GM21825 (cell line): ENCODE data around the gene NEK10.

Experiments
- ATAC-seq: cut with Tn5 transposase; IDR thresholded peaks from one replicate; pipeline ENCODE4 v1.9.1; 2021; ENCODE audit warnings: mild to moderate bottlenecking, moderate library complexity; ENCODE audit not compliant: unreplicated experiment

Gene NEK10

GRCh38 chr3:27254896-27255295 lies 114.3 kb downstream of the NEK10 start:
- no peak for ATAC-seq

- no peak for ATAC-seq
Observed at GRCh38 chr3:27253831-27254230, 115.4 kb downstream of the NEK10 start.

DNA sequence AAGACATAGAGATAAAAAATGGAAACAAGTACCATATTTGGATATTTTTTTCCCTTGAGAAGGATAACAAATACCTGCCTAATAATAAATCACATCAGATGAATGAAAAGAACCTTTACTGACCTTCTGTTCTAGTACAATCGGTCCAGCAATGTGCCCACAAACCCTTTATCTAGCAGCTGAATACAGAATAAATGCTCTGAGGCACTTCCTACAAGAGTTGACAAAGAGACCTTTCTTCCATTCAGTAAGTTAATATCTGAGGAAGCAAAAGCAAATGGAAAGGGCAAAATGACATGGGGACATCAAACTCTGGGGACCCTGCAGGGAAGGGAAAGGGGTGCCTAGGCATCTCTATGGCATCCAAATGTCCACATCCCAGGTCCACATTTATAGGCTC lies 115.8 kb downstream of the NEK10 start:
- no peak for ATAC-seq

DNA sequence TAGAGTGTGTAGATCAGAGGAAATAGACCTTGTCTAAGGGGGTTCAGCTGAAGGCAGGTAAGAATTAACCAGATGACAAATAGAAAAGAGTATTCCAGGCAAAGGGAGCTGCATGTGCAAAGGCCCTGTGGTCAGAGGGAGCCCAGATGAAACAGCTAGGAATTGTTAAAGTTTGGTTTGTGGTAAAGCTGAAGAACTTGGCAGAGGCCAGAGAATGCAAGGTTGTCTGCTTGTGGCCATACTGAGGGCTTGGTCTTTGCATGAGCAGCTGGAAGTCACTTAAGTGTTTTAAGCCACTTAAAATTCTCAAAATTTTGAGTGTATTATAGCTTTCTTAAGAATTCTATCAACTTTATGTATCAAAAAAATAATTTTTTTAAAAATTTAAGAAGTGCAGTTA lies 116.5 kb downstream of the NEK10 start:
- ATAC-seq, result no peak

DNA sequence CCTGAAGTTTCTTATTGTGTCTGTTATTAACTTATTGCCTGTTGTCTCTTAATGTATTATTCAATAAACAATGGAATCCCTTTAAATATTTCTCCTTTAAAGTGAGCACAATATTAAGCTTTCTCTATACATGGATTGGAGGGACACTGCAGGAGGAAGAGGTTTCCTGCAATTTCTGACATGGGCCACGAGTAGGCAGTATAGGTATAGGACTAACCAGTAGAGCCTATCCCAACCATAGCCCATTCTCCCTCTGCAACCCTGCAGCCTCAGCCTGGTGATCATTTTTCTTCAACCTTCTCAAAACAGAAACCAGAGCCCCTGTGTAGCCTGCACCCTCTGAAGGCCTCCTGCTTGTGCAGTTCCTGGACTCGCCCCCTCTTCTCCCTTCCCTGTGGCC lies 124.8 kb downstream of the NEK10 start:
- ATAC-seq, result no peak

- no peak for ATAC-seq
Observed at GRCh38 chr3:27239951-27240350, 129.2 kb downstream of the NEK10 start.

DNA sequence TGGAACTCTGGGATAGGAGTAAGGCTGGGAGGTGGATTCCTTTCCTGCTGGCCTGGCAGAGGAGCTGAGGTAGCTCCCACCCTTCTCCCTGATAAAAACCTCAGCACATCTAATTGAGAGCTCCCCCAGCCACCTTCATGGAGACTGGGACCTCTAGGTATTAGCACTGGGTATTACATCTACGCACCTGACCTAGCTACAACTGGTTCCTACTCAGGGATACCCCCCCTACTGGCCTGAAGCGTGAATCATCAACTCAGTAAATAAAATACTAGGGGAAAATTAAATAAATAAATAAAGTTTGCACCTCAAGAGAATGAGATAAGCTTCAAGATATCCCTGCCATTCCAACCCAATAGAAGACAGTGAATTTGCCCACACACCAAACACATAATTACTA lies 140.4 kb downstream of the NEK10 start:
- no peak for ATAC-seq

- no peak for ATAC-seq
Observed at GRCh38 chr3:27224197-27224596, 145.0 kb downstream of the NEK10 start.

DNA sequence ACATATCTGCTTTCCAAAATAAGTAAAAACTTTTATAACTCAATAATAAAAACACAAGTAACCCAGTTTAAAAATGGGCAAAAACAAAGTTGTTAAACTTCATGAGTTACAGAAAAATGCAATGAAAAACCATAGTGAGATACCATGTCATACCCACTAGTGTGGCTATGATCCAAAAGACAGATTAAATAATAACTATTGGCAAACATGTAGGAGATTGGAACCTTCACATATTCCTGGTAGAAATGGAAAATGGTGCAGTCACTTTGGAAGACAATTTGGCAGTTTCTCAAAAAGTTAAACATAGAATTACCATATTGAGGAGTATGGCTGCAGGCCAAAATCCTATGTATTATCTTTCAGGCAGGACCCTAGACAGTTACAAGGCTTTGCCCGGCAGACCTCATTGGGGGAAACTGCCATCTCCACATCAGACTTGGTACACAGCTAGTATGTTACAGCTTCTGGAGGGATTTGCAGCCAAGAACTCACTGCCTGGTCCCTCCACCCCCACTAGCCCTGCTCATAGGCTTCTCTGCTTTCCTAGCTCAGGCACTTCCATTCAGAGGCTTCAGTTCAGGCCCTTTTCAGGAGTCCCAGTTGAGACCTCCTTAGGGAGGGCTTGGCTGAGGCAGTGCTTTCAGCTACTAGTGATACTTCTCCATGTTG lies 147.8 kb downstream of the NEK10 start:
- ATAC-seq, result no peak

- ATAC-seq, result no peak
Observed at GRCh38 chr3:27220166-27220565, 149.0 kb downstream of the NEK10 start.

- no peak for ATAC-seq
Observed at GRCh38 chr3:27219127-27219845, 149.9 kb downstream of the NEK10 start.

GRCh38 chr3:27216955-27217552 lies 152.1 kb downstream of the NEK10 start:
- ATAC-seq, result no peak

GRCh38 chr3:27216295-27216855 lies 152.8 kb downstream of the NEK10 start:
- ATAC-seq, result no peak

GRCh38 chr3:27213450-27213849 lies 155.7 kb downstream of the NEK10 start:
- ATAC-seq, result no peak

GRCh38 chr3:27209617-27210264 lies 159.4 kb downstream of the NEK10 start:
- ATAC-seq, result peak; percentile 47

GRCh38 chr3:27208961-27209616 lies 160.1 kb downstream of the NEK10 start:
- no peak for ATAC-seq

GRCh38 chr3:27202959-27203358 lies 166.2 kb downstream of the NEK10 start:
- ATAC-seq, result no peak

DNA sequence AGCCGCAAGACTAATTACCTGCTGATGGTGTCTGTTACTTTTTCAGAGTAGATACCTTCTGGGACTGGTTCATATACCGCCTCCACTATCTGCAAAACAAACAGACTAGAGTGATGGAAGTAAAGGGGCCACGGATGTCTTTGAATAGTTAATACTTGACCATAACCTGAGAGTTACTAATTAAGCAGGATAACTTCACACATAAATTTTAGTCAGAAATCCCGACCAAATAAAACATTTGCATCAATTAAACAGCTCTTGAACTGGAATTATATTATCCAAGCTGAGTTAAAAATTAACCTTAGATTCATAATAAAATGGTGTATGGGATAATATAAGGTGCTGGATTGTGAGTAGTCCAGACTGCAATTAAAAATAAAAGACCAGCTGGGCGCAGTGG lies 167.7 kb downstream of the NEK10 start:
- no peak for ATAC-seq

DNA sequence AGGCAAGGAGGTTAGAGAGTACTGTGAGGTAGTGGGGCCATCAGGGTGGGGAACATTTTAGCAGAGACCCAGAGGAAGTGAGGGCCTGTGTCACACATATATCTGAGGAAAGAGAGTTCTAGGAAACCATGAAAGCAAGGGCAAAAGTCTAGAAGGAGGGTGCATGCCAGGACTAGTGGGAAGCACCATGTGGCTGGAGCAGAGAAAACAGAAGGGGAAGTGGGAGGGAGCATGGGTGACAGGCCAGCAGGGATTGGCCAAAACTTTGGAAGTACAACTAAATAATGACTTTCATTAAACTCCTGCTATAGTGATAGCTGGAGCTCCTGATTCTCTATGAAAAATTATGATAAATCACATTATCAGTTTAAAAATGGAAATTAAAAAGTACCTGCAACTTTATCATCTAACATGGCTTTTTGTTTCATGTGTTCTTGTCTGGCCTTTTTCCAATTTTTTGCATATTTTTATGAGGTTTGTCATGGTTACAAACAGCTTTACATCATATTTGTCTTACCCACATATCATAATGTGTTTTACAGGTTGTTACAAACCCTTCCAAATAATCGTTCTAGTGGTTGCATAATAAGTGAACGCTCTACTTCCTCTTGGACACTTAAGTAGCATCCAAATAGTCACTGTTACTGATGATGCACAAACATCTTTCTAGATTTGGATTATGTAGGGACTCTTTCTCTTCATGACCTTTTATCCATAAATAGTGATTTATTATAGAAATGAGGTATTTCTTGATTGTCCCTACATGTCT lies 168.3 kb downstream of the NEK10 start:
- no peak for ATAC-seq

- no peak for ATAC-seq
Observed at GRCh38 chr3:27194861-27195483, 174.2 kb downstream of the NEK10 start.
